Ishikawa (cell line): ENCODE measurements around the gene SRRT.

Experiments
- CEBPB ChIP-seq: IDR thresholded peaks from 2 replicates; pipeline ENCODE4 v1.6.1; 2012
- EGR1 ChIP-seq: IDR thresholded peaks from 2 replicates; pipeline ENCODE4 v1.6.1; 2012
- EP300 ChIP-seq: IDR thresholded peaks from 2 replicates; pipeline ENCODE4 v1.6.1; 2012; ENCODE audit warnings: borderline replicate concordance
- FOXM1 ChIP-seq: IDR thresholded peaks from 2 replicates; pipeline ENCODE4 v1.6.1; 2012; ENCODE audit warnings: low read depth, borderline replicate concordance
- TAF1 ChIP-seq: IDR thresholded peaks from 2 replicates; pipeline ENCODE4 v1.6.1; 2012; ENCODE audit warnings: low read depth, mild to moderate bottlenecking
- TCF12 ChIP-seq: IDR thresholded peaks from 2 replicates; pipeline ENCODE4 v1.6.1; 2012; ENCODE audit warnings: low read depth
- YY1 ChIP-seq: IDR thresholded peaks from 2 replicates; pipeline ENCODE4 v1.6.1; 2012; ENCODE audit warnings: low read depth
- TF ChIP-seq, protein P1 (sequence below): IDR thresholded peaks from 2 replicates; pipeline ENCODE4 v1.6.1; 2012
- TF ChIP-seq, protein P2 (sequence below): IDR thresholded peaks from 2 replicates; pipeline ENCODE4 v1.6.1; 2012; ENCODE audit warnings: low read depth, mild to moderate bottlenecking
- TF ChIP-seq, protein P3 (sequence below): IDR thresholded peaks from 2 replicates; pipeline ENCODE4 v1.6.1; 2012

DNA sequence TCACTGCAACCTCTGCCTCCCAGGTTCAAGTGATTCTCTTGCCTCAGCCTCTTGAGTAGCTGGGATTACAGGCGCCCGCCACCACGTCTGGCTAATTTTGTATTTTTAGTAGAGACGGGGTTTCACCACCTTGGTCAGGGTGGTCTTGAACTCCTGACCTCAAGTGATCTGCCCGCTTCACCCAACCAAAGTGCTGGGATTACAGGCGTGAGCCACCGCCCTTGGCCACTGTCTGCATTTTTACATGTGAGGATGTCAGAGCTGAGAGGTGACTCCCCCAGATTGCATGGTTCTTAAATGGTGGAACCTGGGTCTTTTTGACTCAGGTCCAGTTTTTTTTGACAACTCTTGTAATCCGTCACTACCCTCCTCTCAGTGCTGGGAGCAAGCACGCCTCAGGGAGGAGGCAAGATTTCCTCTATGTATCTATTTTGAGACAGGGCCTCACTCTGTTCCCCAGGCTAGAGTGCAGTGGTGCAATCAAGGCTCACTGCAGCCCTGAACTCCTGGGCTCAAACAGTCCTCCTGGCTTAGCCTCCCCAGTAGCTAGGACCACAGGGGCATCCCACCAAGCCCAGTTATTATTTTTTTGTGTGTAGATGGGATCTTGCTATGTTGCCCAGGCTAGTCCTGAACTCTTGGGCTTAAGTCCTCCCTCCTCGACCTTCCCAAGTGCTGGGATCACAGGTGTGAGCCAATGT lies 1.2 kb upstream of the SRRT start:
- TF ChIP-seq, protein P1, sequence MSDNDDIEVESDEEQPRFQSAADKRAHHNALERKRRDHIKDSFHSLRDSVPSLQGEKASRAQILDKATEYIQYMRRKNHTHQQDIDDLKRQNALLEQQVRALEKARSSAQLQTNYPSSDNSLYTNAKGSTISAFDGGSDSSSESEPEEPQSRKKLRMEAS = no peak
- TF ChIP-seq EP300 (no peak), EGR1 (no peak), TCF12 (no peak), FOXM1 (no peak), TAF1 (no peak), CEBPB (no peak), YY1 (no peak)
- TF ChIP-seq, protein P2, sequence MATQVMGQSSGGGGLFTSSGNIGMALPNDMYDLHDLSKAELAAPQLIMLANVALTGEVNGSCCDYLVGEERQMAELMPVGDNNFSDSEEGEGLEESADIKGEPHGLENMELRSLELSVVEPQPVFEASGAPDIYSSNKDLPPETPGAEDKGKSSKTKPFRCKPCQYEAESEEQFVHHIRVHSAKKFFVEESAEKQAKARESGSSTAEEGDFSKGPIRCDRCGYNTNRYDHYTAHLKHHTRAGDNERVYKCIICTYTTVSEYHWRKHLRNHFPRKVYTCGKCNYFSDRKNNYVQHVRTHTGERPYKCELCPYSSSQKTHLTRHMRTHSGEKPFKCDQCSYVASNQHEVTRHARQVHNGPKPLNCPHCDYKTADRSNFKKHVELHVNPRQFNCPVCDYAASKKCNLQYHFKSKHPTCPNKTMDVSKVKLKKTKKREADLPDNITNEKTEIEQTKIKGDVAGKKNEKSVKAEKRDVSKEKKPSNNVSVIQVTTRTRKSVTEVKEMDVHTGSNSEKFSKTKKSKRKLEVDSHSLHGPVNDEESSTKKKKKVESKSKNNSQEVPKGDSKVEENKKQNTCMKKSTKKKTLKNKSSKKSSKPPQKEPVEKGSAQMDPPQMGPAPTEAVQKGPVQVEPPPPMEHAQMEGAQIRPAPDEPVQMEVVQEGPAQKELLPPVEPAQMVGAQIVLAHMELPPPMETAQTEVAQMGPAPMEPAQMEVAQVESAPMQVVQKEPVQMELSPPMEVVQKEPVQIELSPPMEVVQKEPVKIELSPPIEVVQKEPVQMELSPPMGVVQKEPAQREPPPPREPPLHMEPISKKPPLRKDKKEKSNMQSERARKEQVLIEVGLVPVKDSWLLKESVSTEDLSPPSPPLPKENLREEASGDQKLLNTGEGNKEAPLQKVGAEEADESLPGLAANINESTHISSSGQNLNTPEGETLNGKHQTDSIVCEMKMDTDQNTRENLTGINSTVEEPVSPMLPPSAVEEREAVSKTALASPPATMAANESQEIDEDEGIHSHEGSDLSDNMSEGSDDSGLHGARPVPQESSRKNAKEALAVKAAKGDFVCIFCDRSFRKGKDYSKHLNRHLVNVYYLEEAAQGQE = no peak
- TF ChIP-seq, protein P3, sequence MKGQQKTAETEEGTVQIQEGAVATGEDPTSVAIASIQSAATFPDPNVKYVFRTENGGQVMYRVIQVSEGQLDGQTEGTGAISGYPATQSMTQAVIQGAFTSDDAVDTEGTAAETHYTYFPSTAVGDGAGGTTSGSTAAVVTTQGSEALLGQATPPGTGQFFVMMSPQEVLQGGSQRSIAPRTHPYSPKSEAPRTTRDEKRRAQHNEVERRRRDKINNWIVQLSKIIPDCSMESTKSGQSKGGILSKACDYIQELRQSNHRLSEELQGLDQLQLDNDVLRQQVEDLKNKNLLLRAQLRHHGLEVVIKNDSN = no peak
